ENCODE measurements around the gene UBR7.

UBR7 gene

GRCh38 chr14:93201155-93201704 lies 5.8 kb upstream of the UBR7 start:
- no CpG with 5 or more reads among the region's 7 CpGs for WGBS (ENCODE audit: extremely low coverage, insufficient coverage, low lambda C conversion rate)
- no peaks in the 10 kb centered on the region for H3K36me3 ChIP-seq (ENCODE audit: control insufficient read depth, insufficient read depth, low read length)

DNA sequence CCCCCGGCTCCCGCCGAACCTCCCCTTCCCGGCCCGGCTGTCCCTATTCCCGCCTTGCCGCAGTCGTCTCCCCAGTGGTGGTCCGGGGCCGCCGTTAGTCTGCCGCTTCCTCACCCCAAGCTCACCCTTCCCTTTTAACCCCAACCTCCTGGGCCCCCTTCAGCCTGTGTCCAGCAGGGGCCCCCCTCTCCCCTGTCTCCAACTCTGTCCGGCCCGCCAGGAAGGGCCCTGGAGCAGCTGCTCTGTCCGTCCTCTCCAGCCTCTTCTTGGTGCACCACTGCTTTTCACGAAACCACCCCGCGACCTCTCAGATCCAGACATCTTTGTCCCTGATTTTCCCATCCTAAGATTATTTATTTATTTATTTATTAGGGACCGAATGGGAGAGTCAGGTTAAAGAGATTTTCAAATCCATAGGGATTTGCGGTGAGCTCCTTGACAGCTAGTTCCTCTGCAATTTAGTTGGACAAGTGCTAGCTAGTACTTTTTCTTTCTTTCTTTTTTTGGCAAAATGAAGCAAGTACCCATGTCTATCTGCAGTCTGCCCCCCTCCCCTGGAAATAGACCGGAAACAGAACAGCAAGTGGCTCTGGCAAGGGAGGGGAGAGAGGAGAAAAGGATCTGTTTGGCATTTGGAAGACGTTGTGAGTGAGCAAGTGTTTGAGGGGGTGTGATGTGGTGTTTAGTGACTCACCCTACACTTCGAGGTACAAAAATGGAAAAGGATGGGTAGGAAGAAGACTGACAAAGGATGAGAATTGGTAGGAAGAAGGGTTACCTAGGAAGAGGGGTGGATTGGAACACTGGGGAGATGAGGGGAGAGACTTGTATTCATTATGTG lies 632 bp downstream of the UBR7 start:
- H4K5ac ChIP-seq (ENCODE audit: low read length), result no peak overlapping the region
- H3K9ac ChIP-seq (ENCODE audit: low read length), result peak overlapping the region; percentile 90
- no peak overlapping the region for H2BK15ac ChIP-seq (replicated peaks; ENCODE audit: low read depth)
- peak overlapping the region; percentile 91 for H3K4me3 ChIP-seq (ENCODE audit: low read length)
- H2BK120ac ChIP-seq (ENCODE audit: low read depth, low read length), result no peak overlapping the region
- H4K8ac ChIP-seq (ENCODE audit: low read depth, low read length), result no peak overlapping the region
- H2BK5ac ChIP-seq (ENCODE audit: low read length), result no peak overlapping the region
- peaks cover 6% of the 10 kb centered on the region for H3K79me1 ChIP-seq (ENCODE audit: low read length)
- H3K36me3 ChIP-seq (ENCODE audit: control insufficient read depth, insufficient read depth, low read length), result no peaks in the 10 kb centered on the region
- H3K18ac ChIP-seq (ENCODE audit: low read length), result peak overlapping the region; percentile 56
- peak; percentile 70 for DNase-seq
- WGBS (ENCODE audit: extremely low coverage, insufficient coverage, low lambda C conversion rate), result no CpG with 5 or more reads among the region's 23 CpGs
- peak overlapping the region; percentile 64 for H3K27ac ChIP-seq (ENCODE audit: low read depth, low read length)
- no peak overlapping the region for H2AK5ac ChIP-seq (ENCODE audit: low read length)
- H3K4me2 ChIP-seq (ENCODE audit: low read length), result peak overlapping the region; percentile 60
- peak overlapping the region; percentile 9 for H3K23ac ChIP-seq (ENCODE audit: low read length)
- no peak overlapping the region for H3K4ac ChIP-seq (ENCODE audit: low read depth, low read length)
- H3K27me3 ChIP-seq (ENCODE audit: insufficient read depth, low read length, poor library complexity), result no peaks in the 10 kb centered on the region
- H3K4me1 ChIP-seq (ENCODE audit: control insufficient read depth, low read depth, low read length), result no peaks in the 10 kb centered on the region
- peaks cover 5% of the 10 kb centered on the region for H3K79me2 ChIP-seq (ENCODE audit: control insufficient read depth, insufficient read depth, low read length)
- H3K56ac ChIP-seq (ENCODE audit: low read length), result peak overlapping the region; percentile 97

More at GRCh38 chr14:93201155-93201704, 5.8 kb upstream of the UBR7 start:
- Histone ChIP-seq H3K4me2 (ENCODE audit: low read length) (no peak overlapping the region), H4K5ac (ENCODE audit: low read length) (no peak overlapping the region), H3K4ac (ENCODE audit: low read depth, low read length) (no peak overlapping the region), H4K8ac (ENCODE audit: low read depth, low read length) (no peak overlapping the region), H2BK5ac (ENCODE audit: low read length) (no peak overlapping the region), H2AK5ac (ENCODE audit: low read length) (no peak overlapping the region), H3K27me3 (ENCODE audit: insufficient read depth, low read length, poor library complexity) (no peaks in the 10 kb centered on the region), H3K23ac (ENCODE audit: low read length) (no peak overlapping the region), H3K4me3 (ENCODE audit: low read length) (no peak overlapping the region), H3K4me1 (ENCODE audit: control insufficient read depth, low read depth, low read length) (no peaks in the 10 kb centered on the region), H2BK15ac (replicated peaks; ENCODE audit: low read depth) (no peak overlapping the region), H3K18ac (ENCODE audit: low read length) (no peak overlapping the region), H3K9ac (ENCODE audit: low read length) (no peak overlapping the region), H2BK120ac (ENCODE audit: low read depth, low read length) (no peak overlapping the region), H3K79me1 (ENCODE audit: low read length) (peaks cover 3% of the 10 kb centered on the region), H3K56ac (ENCODE audit: low read length) (no peak overlapping the region), H3K79me2 (ENCODE audit: control insufficient read depth, insufficient read depth, low read length) (peaks cover 3% of the 10 kb centered on the region), H3K27ac (ENCODE audit: low read depth, low read length) (no peak overlapping the region)
- DNase-seq, result no peak

DNA sequence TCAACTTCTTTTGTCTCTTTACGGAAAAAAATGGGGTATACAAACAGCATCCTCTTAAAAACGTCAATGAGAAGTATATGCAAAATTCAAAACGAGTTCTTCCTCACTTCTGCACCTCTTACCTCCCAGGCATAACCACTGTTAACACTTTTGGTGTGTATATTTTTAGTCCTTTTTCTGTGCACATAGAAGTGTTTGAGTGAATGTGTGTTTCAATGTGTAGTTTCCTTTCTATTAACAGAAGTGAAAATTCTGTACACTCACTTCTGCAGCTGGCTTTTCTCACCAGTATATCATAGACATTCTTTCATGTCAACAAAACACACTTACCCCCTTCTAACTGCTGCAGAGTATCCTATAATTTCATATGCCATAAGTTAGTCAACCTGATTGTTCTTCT lies 5.4 kb downstream of the UBR7 start:
- Histone ChIP-seq H2BK5ac (ENCODE audit: low read length) (no peak overlapping the region), H3K4me1 (ENCODE audit: control insufficient read depth, low read depth, low read length) (no peaks in the 10 kb centered on the region), H3K79me2 (ENCODE audit: control insufficient read depth, insufficient read depth, low read length) (peaks cover 2% of the 10 kb centered on the region), H4K8ac (ENCODE audit: low read depth, low read length) (no peak overlapping the region), H3K23ac (ENCODE audit: low read length) (no peak overlapping the region), H2BK120ac (ENCODE audit: low read depth, low read length) (no peak overlapping the region), H3K4me2 (ENCODE audit: low read length) (no peak overlapping the region), H3K56ac (ENCODE audit: low read length) (no peak overlapping the region), H3K79me1 (ENCODE audit: low read length) (peaks cover 2% of the 10 kb centered on the region), H3K27ac (ENCODE audit: low read depth, low read length) (no peak overlapping the region), H4K5ac (ENCODE audit: low read length) (no peak overlapping the region), H3K18ac (ENCODE audit: low read length) (no peak overlapping the region), H3K9ac (ENCODE audit: low read length) (no peak overlapping the region), H3K4me3 (ENCODE audit: low read length) (no peak overlapping the region), H3K4ac (ENCODE audit: low read depth, low read length) (no peak overlapping the region), H2AK5ac (ENCODE audit: low read length) (no peak overlapping the region), H3K27me3 (ENCODE audit: insufficient read depth, low read length, poor library complexity) (no peaks in the 10 kb centered on the region), H2BK15ac (replicated peaks; ENCODE audit: low read depth) (no peak overlapping the region), H3K36me3 (ENCODE audit: control insufficient read depth, insufficient read depth, low read length) (no peaks in the 10 kb centered on the region)
- DNase-seq, result no peak
- WGBS (ENCODE audit: extremely low coverage, insufficient coverage, low lambda C conversion rate), result no CpG with 5 or more reads among the region's 3 CpGs

DNA sequence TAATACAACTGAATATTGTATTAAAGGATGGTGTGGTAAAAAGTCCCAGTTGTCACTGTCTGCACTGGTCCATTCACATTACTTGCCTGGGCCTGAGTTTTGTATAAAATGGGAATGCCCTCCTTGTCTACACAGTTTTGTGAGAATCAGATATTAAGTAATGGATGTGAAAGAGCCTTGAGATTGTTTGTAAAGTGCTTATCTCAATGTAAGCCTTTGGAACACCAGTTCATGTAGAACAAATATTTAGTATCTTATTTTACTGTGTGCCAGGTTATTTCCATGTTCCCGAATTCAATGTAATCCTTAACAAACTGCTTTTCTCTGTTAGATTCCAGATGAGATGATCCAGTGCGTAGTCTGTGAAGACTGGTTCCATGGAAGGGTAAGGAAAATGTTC lies 7.5 kb downstream of the UBR7 start:
- WGBS (ENCODE audit: extremely low coverage, insufficient coverage, low lambda C conversion rate), result no CpG with 5 or more reads among the region's 2 CpGs
- H3K23ac ChIP-seq (ENCODE audit: low read length), result no peak overlapping the region
- no peak overlapping the region for H3K56ac ChIP-seq (ENCODE audit: low read length)
- H3K4me1 ChIP-seq (ENCODE audit: control insufficient read depth, low read depth, low read length), result no peaks in the 10 kb centered on the region
- DNase-seq, result no peak
- H3K79me2 ChIP-seq (ENCODE audit: control insufficient read depth, insufficient read depth, low read length), result no peaks in the 10 kb centered on the region
- H4K8ac ChIP-seq (ENCODE audit: low read depth, low read length), result no peak overlapping the region
- H3K9ac ChIP-seq (ENCODE audit: low read length), result no peak overlapping the region
- H3K79me1 ChIP-seq (ENCODE audit: low read length), result no peaks in the 10 kb centered on the region
- no peak overlapping the region for H2BK5ac ChIP-seq (ENCODE audit: low read length)
- no peak overlapping the region for H3K18ac ChIP-seq (ENCODE audit: low read length)
- H3K36me3 ChIP-seq (ENCODE audit: control insufficient read depth, insufficient read depth, low read length), result no peaks in the 10 kb centered on the region
- no peak overlapping the region for H3K4ac ChIP-seq (ENCODE audit: low read depth, low read length)
- no peaks in the 10 kb centered on the region for H3K27me3 ChIP-seq (ENCODE audit: insufficient read depth, low read length, poor library complexity)
- no peak overlapping the region for H3K27ac ChIP-seq (ENCODE audit: low read depth, low read length)
- no peak overlapping the region for H2BK120ac ChIP-seq (ENCODE audit: low read depth, low read length)
- H2BK15ac ChIP-seq (replicated peaks; ENCODE audit: low read depth), result no peak overlapping the region
- no peak overlapping the region for H3K4me2 ChIP-seq (ENCODE audit: low read length)
- no peak overlapping the region for H4K5ac ChIP-seq (ENCODE audit: low read length)
- no peak overlapping the region for H2AK5ac ChIP-seq (ENCODE audit: low read length)
- H3K4me3 ChIP-seq (ENCODE audit: low read length), result no peak overlapping the region

GRCh38 chr14:93219103-93219726 lies 12.2 kb downstream of the UBR7 start:
- no peak overlapping the region for H3K23ac ChIP-seq (ENCODE audit: low read length)
- no peaks in the 10 kb centered on the region for H3K36me3 ChIP-seq (ENCODE audit: control insufficient read depth, insufficient read depth, low read length)
- H2BK5ac ChIP-seq (ENCODE audit: low read length), result no peak overlapping the region
- no peak overlapping the region for H3K4me3 ChIP-seq (ENCODE audit: low read length)
- H3K4ac ChIP-seq (ENCODE audit: low read depth, low read length), result no peak overlapping the region
- H3K27ac ChIP-seq (ENCODE audit: low read depth, low read length), result no peak overlapping the region
- no peak overlapping the region for H4K5ac ChIP-seq (ENCODE audit: low read length)
- no peaks in the 10 kb centered on the region for H3K27me3 ChIP-seq (ENCODE audit: insufficient read depth, low read length, poor library complexity)
- H2BK15ac ChIP-seq (replicated peaks; ENCODE audit: low read depth), result no peak overlapping the region
- H3K4me1 ChIP-seq (ENCODE audit: control insufficient read depth, low read depth, low read length), result no peaks in the 10 kb centered on the region
- H4K8ac ChIP-seq (ENCODE audit: low read depth, low read length), result no peak overlapping the region
- no peak overlapping the region for H3K9ac ChIP-seq (ENCODE audit: low read length)
- H3K56ac ChIP-seq (ENCODE audit: low read length), result no peak overlapping the region
- no peaks in the 10 kb centered on the region for H3K79me1 ChIP-seq (ENCODE audit: low read length)
- H3K18ac ChIP-seq (ENCODE audit: low read length), result no peak overlapping the region
- no peak overlapping the region for H3K4me2 ChIP-seq (ENCODE audit: low read length)
- H3K79me2 ChIP-seq (ENCODE audit: control insufficient read depth, insufficient read depth, low read length), result no peaks in the 10 kb centered on the region
- H2BK120ac ChIP-seq (ENCODE audit: low read depth, low read length), result no peak overlapping the region
- WGBS (ENCODE audit: extremely low coverage, insufficient coverage, low lambda C conversion rate), result no CpG with 5 or more reads among the region's 3 CpGs
- peak; percentile 73 for DNase-seq
- no peak overlapping the region for H2AK5ac ChIP-seq (ENCODE audit: low read length)
